Vagina (tissue), 2 donors: Measurements from ENCODE around the gene TCAF2. TPM values are rescaled to one million over a fixed set of nuclear protein-coding genes. Genes with fewer than 3 reads are reported as not detected.
"Not testable (repeated sequence)": the region's sequence is repeated elsewhere in the genome, so short reads cannot be mapped to it uniquely, and the experiment has no call there.

Source experiments
- DNase-seq, 2 donors: peaks; one replicate each; pipeline ENCODE4 v3.0.0-alpha.2; 2017; ENCODE audit errors: extremely low spot score in 2 of 2
- H3K27ac ChIP-seq: fragments of 200-600 bp; sonication (generic); one replicate; pipeline ENCODE4 v1.5.1; 2019
- H3K27me3 ChIP-seq: fragments of 200-600 bp; sonication (generic); one replicate; pipeline ENCODE4 v1.5.1; 2019
- H3K36me3 ChIP-seq, 2 donors: fragments of 200-600 bp; sonication (generic); one replicate each; pipeline ENCODE4 v1.5.1; 2017 to 2019
- H3K4me1 ChIP-seq: fragments of 200-600 bp; sonication (generic); one replicate; pipeline ENCODE4 v1.5.1; 2019
- H3K4me3 ChIP-seq, 2 donors: fragments of 200-600 bp; sonication (generic); 1 replicate in 1 of 2; 2 replicates in 1 of 2; pipeline ENCODE4 v1.5.1; 2016 to 2019
- H3K9me3 ChIP-seq: fragments of 200-600 bp; sonication (generic); one replicate; pipeline ENCODE4 v1.5.1; 2019
- intact Hi-C: fragments of 100-400 bp; cut with DNase I; formaldehyde crosslinking; loops from one replicate; pipeline ENCODE4 v1.15.1; 2023
- small RNA-seq: library from RNA; depleted of rRNA; stranded (forward); fragments of <200 nt; gene quantifications from one replicate; pipeline ENCODE3, GENCODE V24; 2016
- total RNA-seq: library from RNA; depleted of rRNA; stranded (reverse); fragments of >200 nt; gene quantifications from one replicate; pipeline ENCODE4 v1.2.3, GENCODE V29; 2016

The TCAF2 gene
- total RNA-seq, 1 donor from 2014 or later: 9.1 TPM

DNA sequence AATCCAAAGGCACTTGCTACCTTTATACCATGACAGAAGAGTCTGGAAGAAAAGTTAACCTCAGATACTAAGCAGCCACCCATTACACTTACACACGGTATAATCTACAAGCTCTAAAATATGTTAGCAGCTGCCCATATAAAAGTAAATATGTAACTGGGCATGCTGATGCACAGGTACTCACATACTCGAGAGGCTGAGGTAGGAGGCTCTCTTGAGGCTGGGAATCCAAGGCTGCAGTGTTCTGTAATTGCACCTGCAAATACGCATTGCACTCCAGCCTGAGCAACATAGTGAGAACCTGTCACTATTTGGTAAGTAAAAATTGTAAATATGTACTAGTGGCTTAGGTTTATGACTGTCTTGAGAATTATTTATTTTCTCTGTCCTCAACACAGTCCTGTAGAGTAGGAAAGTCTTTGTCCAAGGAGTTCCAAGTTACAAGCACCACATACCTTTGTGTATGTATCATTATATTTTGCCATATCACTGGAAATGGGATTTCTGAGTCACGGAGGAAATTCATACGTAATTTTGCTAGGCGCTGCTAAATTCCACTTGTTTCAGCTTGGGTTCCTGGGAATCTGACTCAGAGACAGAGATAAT is 12.3 kb downstream of the TCAF2 start:
- H3K4me3 ChIP-seq, H3K27me3 ChIP-seq, H3K4me1 ChIP-seq, H3K36me3 ChIP-seq, H3K9me3 ChIP-seq, H3K27ac ChIP-seq, DNase-seq, intact Hi-C loops: not testable (repeated sequence)

DNA sequence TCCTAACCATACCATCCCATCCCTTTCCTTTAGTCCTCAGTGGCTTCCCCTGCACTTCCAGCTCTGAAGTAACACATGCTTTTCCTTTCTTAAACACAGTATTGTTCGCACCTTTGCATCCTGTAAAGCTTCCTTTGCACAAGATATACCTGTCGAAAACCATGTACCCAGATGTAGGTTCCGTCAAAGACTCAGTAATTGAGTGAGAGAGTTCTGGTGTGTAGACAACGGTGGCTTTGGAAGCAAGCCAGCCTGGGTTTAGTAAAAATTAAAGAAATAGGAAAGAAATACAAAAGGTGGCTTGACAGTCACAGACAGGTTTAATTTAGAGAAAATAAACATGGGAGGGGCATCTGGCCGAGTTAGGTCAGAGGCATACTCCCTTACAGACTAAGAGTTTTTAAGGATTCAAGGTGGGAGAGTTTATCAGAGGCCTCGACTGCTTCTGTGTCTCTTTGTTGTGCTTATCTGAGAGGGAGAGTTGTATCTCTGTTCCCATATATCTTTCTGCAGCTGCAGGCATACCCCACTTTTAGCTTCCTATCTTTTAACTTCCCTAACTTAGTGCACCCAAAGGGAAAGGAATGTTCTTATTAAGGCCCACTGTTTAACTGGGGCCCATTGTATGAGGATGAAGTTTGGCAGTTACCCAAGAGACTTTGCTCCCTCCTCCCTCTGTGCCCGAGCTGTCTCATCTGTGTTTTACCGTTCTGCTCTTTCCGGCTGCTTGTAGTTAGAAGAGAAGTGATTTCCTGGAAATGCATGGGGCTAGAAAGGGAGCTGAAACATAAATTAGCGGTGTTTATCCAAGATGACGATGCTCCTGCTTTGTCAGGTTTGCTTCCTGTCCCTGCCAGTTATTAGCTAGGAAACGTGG is 14.8 kb downstream of the TCAF2 start:
- H3K4me3 ChIP-seq, H3K27me3 ChIP-seq, H3K27ac ChIP-seq, H3K4me1 ChIP-seq, H3K9me3 ChIP-seq, H3K36me3 ChIP-seq, intact Hi-C loops, DNase-seq: not testable (repeated sequence)

GRCh38 chr7:143639372-143639771 is 18.6 kb downstream of the TCAF2 start:
- H3K27me3 ChIP-seq, intact Hi-C loops, DNase-seq, H3K9me3 ChIP-seq, H3K27ac ChIP-seq, H3K36me3 ChIP-seq, H3K4me3 ChIP-seq, H3K4me1 ChIP-seq: not testable (repeated sequence)

DNA sequence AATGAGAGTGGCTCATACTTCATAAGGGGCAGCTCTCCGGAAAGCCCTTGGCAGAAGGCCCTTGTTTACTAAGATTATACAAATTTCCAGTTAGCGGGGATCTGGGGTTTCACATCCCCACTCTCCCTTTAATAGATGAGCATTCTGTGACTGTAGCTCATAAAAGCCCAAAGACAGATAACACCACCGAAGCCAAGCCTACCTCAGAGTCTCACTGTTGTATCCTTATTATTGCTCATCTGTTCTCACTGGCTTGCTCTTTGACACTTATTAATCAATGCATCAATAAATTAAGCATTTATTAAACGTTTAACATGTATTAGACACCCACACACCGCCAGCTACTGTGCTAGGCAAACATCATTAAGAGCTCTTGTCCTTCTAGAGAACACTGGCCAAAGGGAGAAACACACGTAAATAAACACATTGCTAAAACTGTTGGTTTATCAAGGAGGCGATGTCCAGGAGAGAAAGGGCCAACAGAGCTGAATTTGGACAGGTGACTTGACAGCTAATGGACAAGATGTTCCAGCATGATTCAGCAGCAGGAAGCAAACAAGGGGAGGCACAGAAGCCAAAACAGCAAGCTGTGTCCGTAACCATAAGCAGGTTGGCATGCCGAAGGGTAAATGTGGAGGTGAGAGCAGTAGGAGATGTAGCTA is 19.9 kb downstream of the TCAF2 start:
- H3K4me1 ChIP-seq, intact Hi-C loops, H3K36me3 ChIP-seq, DNase-seq, H3K27ac ChIP-seq, H3K27me3 ChIP-seq, H3K9me3 ChIP-seq, H3K4me3 ChIP-seq: not testable (repeated sequence)

GRCh38 chr7:143646598-143646997 is 25.8 kb downstream of the TCAF2 start:
- DNase-seq, H3K27me3 ChIP-seq, H3K36me3 ChIP-seq, H3K4me3 ChIP-seq, H3K27ac ChIP-seq, H3K9me3 ChIP-seq, intact Hi-C loops, H3K4me1 ChIP-seq: not testable (repeated sequence)

GRCh38 chr7:143649902-143650301 is 29.1 kb downstream of the TCAF2 start:
- H3K36me3 ChIP-seq, H3K27ac ChIP-seq, H3K27me3 ChIP-seq, H3K4me1 ChIP-seq, DNase-seq, H3K9me3 ChIP-seq, intact Hi-C loops, H3K4me3 ChIP-seq: not testable (repeated sequence)

GRCh38 chr7:143650447-143650846 is 29.7 kb downstream of the TCAF2 start:
- H3K36me3 ChIP-seq, H3K27me3 ChIP-seq, H3K4me1 ChIP-seq, DNase-seq, intact Hi-C loops, H3K4me3 ChIP-seq, H3K9me3 ChIP-seq, H3K27ac ChIP-seq: not testable (repeated sequence)

Small RNA genes lying within 50 kb of the gene (small RNA-seq; reads per million reads assigned to genes)
- gene AC073264.2 (not detected), gene RNU6-162P (not detected)

Other genes starting within 250 kb of the TCAF2 start
- gene ZYX, start 239.6 kb upstream of the TCAF2 start, total RNA-seq: 86.2 TPM
- 51.3 TPM for gene EPHA1, start 212.1 kb upstream of the TCAF2 start, total RNA-seq
- gene TAS2R60, start 177.5 kb upstream of the TCAF2 start, total RNA-seq: not detected
- not detected for gene TAS2R41, start 143.1 kb upstream of the TCAF2 start, total RNA-seq
- gene CTAGE15, start 49.2 kb upstream of the TCAF2 start, total RNA-seq: not detected
- 1.7 TPM for gene CTAGE6, start 136.7 kb downstream of the TCAF2 start, total RNA-seq